Measurements from ENCODE around the gene KRTAP3-3.

DNA sequence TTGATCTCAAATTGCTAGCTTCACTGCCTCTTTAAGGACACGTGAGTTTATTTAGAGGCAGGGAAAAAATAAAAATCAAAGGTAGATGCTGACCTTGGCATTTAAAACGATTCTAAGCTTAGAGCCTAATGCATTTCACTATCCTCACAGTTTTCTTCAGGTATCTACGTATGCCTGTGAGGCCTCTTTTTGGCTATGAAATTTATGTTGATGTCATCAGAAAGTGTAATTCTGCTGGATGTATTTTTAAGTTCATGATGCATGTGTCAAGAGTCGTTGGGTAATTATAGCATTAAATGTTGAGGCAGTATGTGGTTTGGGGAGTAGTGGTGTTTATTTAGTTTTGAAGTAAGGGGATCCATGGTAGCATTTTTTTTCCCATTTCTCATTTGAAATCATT is 10.0 kb upstream of the KRTAP3-3 start:
- TF ChIP-seq, protein P1, sequence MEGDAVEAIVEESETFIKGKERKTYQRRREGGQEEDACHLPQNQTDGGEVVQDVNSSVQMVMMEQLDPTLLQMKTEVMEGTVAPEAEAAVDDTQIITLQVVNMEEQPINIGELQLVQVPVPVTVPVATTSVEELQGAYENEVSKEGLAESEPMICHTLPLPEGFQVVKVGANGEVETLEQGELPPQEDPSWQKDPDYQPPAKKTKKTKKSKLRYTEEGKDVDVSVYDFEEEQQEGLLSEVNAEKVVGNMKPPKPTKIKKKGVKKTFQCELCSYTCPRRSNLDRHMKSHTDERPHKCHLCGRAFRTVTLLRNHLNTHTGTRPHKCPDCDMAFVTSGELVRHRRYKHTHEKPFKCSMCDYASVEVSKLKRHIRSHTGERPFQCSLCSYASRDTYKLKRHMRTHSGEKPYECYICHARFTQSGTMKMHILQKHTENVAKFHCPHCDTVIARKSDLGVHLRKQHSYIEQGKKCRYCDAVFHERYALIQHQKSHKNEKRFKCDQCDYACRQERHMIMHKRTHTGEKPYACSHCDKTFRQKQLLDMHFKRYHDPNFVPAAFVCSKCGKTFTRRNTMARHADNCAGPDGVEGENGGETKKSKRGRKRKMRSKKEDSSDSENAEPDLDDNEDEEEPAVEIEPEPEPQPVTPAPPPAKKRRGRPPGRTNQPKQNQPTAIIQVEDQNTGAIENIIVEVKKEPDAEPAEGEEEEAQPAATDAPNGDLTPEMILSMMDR (IDR thresholded peaks at IDR 0.05): no peak
- no peak for TF ChIP-seq POLR2A (IDR thresholded peaks at IDR 0.05)
- no peak for TF ChIP-seq POLR2AphosphoS5 (IDR thresholded peaks at IDR 0.05)

Measured in breast epithelium (tissue), 3 donors.